NCI-H524 treated with DMSO at 0.1 percent for 48 hours (cell line): Measurements from ENCODE around the gene B3GALT6.
"Not testable (repeated sequence)": the region's sequence is repeated elsewhere in the genome, so short reads cannot be mapped to it uniquely, and the experiment has no call there.

Experiments used
- DNase-seq: peaks from one replicate; lab custom pipeline; 2025; lab: John Stamatoyannopoulos, UW

The B3GALT6 gene

GRCh38 chr1:1245178-1245816 is 13.3 kb downstream of the B3GALT6 start:
- no peak for DNase-seq

- no peak for DNase-seq
Observed at GRCh38 chr1:1245817-1246576, 14.0 kb downstream of the B3GALT6 start.

- DNase-seq, result no peak
Observed at GRCh38 chr1:1246577-1247340, 14.7 kb downstream of the B3GALT6 start, which contains the start of gene C1QTNF12. C1QTNF12 (minus strand) TSS chr1:1246722; CDS start chr1:1246690, 32 bp downstream.

- DNase-seq, result no peak
Observed at GRCh38 chr1:1247341-1247913, 15.4 kb downstream of the B3GALT6 start.

DNA sequence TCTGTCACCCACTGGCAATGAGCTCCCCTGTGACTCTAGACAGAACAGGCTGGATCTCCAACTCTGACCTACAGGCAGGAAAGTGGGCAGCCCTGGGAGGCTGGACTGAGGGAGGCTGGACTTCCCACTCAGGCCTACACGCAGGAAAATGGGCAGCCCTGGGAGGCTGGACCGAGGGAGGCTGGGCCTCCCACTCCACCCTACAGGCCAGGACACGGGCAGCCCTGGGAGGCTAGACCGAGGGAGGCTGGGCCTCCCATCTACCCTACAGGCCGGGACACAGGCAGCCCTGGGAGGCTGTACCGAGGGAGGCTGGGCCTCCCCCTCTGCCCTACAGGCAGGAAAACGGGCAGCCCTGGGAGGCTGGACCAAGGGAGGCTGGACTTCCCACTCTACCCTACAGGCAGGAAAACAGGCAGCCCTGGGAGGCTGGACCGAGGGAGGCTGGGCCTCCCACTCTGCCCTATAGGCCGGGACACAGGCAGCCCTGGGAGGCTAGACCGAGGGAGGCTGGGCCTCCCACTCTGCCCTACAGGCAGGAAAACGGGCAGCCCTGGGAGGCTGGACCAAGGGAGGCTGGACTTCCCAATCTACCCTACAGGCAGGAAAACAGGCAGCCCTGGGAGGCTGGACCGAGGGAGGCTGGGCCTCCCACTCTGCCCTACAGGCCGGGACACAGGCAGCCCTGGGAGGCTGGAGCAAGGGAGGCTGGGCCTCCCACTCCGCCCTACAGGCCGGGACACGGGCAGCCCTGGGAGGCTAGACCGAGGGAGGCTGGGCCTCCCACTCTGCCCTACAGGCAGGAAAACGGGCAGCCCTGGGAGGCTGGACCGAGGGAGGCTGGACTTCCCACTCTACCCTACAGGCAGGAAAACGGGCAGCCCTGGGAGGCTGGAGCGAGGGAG is 16.2 kb downstream of the B3GALT6 start:
- DNase-seq, result not testable (repeated sequence)

DNA sequence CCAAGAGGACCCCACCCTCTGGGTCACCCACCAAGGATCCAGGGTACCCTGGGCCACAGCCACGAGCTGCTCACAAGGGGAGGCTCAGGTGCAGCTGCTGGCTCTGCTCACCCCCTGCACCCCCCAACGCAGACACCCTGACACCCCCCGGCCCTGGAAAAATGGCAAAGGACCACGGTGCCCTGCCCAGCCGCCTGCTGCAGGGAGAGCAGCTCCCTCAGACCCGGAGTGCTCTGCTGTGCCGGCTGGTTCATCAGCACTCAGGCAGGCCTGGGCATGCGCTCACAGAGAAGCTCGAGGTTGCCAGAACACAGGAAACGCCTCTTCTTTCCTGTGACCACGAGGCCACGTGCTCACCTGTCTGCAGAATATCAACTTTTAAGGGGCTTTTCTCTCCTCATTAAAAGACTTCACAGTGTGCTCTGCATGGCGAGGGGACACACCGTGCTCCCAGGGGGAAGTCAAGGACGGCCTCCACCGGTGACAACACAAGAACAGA is 18.8 kb downstream of the B3GALT6 start:
- no peak for DNase-seq

GRCh38 chr1:1253314-1253713 is 21.3 kb downstream of the B3GALT6 start:
- DNase-seq, result no peak

DNA sequence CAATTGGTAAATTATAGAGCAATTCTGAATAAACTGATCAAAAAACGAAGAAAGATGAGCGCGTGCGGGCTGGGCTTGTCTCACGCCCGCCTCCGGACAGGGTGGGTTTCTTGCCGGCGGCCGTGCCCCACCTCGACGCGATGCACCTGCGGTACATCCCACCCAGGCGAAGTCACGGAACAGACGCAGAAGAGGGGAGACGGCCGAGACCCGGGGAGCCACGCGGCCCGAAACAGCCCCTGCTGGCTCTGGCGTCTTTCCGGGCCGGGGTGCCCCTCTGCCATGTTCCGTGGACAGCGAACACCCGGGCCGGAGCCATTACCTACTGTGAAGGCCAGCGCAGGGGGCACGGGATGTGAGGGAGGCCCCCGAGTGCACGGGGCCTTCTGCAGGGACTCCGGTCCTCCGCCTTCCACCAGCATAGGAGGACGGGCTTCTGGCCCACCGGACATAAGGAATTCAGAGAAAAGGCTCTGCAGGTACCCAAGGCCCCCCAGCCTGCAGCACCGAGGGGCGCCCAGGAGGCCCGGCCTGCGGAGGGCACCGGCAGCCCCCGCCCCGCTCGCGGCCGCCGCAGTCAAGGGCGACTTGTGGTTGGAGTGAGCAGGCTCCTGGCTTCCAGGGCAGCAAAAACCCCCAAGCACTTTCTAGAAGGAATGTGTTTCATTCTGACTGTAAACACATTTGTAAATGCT is 22.1 kb downstream of the B3GALT6 start:
- no peak for DNase-seq

GRCh38 chr1:1254667-1254998 is 22.6 kb downstream of the B3GALT6 start:
- DNase-seq, result no peak

- DNase-seq, result no peak
Observed at GRCh38 chr1:1255078-1255477, 23.0 kb downstream of the B3GALT6 start.

GRCh38 chr1:1255611-1256010 is 23.6 kb downstream of the B3GALT6 start:
- no peak for DNase-seq

DNA sequence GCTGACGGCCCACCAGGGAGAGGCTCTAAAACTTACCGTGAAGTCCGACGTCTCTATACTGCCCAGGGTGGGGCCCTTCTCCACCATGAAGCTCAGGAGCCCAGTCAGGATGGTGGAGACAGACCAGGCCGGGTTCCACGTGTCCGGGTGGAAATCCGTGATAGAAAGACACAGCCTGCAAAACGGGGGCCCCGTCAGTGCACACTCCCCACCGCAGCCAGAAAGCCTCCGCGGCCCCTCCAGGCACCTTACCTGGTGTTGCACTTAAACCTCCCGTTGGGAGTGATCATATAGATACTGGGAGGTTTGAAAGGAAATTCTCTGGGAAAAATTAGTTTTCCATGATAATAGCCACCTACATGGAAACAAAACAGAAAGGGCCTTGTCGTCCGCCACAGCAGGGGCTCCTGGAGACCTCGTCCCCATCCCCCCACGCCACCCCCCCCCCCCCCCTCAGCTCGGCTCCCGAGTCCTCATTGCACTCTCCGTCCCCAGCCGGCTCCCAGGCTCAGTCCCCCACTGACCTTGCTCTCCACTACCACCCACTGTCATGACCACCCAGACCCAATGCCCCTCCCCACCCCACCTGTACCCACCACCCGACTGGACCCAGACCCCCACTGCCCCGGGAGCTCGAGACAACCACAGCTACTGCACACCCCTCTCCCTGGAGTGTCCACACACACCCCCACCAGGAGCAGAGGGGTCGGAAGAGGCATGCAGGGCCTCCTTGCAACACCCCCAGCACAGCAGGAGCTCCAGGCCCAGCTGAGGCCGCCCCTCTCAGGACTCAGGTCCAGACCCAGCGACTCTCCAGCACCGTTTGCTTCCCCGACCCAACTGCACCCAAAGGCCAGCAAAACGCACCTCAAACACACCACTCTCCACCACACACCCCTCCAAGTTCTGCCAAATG is 25.2 kb downstream of the B3GALT6 start:
- DNase-seq, result no peak

DNA sequence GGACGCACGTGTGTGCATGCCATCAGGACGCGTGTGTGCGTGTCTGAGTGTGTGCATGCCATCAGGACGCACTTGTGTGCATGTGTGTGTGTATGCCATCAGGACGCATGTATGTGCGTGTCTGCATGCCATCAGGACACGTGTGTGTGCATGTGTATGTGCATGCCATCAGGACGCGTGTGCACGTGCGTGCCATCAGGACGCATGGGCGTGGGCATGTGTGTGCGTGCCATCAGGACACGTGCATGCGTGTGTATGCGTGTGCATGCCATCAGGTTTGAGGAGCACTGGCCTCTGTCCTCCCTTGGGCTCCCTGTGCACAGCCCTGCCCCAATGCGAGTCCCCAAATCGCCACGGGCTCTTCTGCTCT is 27.1 kb downstream of the B3GALT6 start:
- no peak for DNase-seq

- no peak for DNase-seq
Observed at GRCh38 chr1:1259540-1259939, 27.5 kb downstream of the B3GALT6 start.

DNA sequence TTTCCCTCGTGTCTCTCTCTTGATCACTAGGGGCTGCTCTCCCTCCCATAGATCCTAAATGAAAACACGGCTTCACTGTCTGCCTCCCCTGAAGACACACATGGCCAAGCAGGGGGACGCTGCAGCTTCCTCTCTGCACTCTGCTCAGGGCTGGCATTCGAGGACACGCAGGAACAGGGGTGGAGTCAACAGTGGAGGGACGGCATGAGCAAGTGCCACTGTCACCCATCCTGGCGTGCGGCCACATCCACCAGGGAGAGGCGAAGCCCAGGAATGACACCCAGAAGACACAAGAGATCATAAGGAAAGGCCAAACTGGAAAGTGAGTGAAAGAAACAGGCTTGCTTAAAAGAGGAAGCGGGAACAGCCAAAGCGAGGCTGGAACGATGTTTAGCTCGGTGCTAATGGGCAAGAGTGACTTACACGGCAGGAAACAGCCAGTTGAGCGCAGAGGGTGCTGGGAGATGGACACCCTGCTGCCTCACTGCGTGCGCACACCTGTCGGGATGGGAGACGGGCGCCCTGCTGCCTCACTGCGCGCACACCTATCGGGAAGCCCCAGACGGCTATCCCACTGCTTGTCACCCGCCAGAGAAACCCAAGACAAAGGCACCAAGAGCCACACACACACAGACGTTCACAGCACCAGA is 28.0 kb downstream of the B3GALT6 start:
- DNase-seq, result no peak

- no peak for DNase-seq
Observed at GRCh38 chr1:1260843-1261560, 29.0 kb downstream of the B3GALT6 start.

DNA sequence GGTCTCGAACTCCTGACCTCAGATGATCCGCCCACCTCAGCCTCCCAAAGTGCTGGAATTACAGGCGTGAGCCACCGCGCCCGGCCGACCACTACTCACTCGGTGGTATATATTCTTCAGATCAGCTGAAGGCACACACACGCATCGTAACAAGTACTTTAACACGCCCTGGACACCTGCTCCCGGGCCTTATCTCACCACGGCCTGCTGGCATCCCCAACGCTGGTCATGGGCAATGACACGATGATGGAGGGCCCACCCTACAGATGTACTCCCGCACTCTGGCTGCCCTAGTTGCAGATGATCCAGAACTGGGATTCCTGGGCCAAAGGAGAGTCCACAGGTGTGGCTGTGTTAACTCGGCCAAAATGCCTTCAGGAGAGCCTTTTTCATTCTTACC is 30.0 kb downstream of the B3GALT6 start:
- no peak for DNase-seq

DNA sequence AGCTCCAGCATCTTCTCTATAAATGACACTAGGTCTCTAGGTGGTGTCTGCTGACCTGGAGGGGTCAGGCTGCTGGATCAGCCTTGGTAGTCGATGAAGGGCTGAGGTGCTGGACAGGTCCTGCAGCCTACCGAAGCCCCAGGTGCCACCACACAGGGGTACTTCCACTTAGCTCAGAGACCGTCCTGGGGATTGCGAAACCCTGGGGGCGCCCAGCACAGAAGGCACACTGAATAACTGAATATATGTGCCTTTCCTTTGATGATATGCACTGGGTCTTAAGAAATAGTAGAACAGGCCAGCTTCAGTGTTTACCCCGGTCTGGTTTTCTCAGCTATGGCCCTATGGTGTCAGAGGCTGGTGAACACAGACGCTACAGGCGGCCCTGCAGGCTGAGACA is 30.7 kb downstream of the B3GALT6 start:
- DNase-seq, result no peak

- no peak for DNase-seq
Observed at GRCh38 chr1:1264026-1264425, 32.0 kb downstream of the B3GALT6 start.
